H7 (cell line): ENCODE data around the gene SETBP1. TPM values are rescaled to one million over a fixed set of nuclear protein-coding genes. Genes with fewer than 3 reads are reported as not detected.

ENCODE experiments used
- DNase-seq: peaks from one replicate; pipeline ENCODE4 v3.0.0; 2012
- H3K27me3 ChIP-seq: 2 replicates; pipeline ENCODE4 v1.6.0; 2011; ENCODE audit warnings: mild to moderate bottlenecking, low read length; ENCODE audit not compliant: control insufficient read depth, insufficient read depth
- H3K36me3 ChIP-seq: replicated peaks from 2 replicates; pipeline ENCODE4 v1.5.1; 2011; ENCODE audit warnings: low read length; ENCODE audit not compliant: control insufficient read depth, insufficient read depth
- H3K4me3 ChIP-seq: 2 replicates; pipeline ENCODE4 v1.5.1; 2011; ENCODE audit warnings: low read depth, mild to moderate bottlenecking, control low read depth, low read length, moderate library complexity; ENCODE audit not compliant: insufficient read depth
- total RNA-seq: library from RNA; depleted of rRNA; stranded (reverse); fragments of >200 nt; shearing (Covaris generic); gene quantifications from 2 replicates; pipeline ENCODE4 v1.2.3, GENCODE V29; 2014

The SETBP1 gene
- total RNA-seq, 1 experiment from 2014 or later = 1.8 TPM

DNA sequence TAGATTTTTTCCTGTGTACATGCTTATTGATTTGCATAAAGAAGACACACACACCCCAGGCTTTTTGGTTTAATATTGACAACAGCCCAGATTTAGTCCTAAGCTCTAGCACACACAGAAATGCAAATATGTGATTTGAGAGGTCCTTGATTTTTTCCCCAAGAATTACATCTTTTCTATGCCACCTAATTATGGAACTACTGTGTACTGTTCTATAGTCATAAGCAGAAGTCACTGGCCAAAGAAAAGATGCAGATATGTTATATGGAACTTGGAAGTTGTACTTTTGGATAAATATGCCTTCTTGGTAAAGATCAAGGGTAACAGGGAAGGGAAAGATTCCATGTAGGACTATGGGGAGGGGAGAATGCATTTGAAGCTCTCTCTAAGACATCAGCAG is 105.6 kb downstream of the SETBP1 start:
- Histone ChIP-seq H3K27me3 (no peaks in the 10 kb centered on the region), H3K4me3 (no peak overlapping the region), H3K36me3 (no peaks in the 10 kb centered on the region)
- DNase-seq = no peak

DNA sequence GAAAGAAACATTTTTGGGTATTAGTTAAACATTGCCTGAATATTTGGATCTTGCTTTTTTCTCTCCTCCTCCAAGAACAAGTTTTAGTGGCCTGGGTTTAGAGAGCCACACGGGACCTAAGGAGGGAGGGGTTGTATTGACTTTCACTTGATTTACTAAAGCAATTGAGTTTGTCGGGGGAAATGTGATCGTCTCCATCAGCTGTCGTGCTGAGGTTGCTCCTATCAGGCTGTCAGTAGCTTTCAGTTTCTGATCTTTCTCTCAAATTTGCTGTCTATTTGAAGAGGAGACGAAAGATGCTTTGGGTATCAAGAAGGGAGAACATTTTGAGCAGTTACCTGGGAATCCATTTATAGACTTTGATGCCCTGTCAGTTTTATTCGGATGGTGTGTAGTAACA is 106.0 kb downstream of the SETBP1 start:
- Histone ChIP-seq H3K36me3 (no peaks in the 10 kb centered on the region), H3K4me3 (no peak overlapping the region), H3K27me3 (no peaks in the 10 kb centered on the region)
- no peak for DNase-seq

DNA sequence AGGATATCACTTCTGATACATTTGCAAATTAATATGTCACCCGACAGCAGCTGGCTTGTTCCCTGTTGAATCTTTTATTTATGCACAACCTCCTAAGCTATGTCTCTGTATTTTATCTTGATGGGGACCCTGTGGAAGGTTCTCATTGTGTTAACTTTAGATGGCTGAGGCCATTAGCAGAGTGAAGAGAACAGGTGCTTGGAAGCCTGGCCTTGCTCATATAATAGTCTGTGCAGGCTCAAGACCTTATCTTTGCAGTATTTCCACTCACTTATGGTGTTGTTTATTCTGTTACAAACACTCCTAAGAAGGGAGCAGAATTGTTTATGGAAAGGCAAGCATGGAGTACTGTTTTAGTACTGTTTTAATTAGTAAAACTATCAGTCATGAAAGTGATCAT is 107.6 kb downstream of the SETBP1 start:
- H3K4me3 ChIP-seq = no peak overlapping the region
- H3K36me3 ChIP-seq = no peaks in the 10 kb centered on the region
- H3K27me3 ChIP-seq = no peaks in the 10 kb centered on the region
- no peak for DNase-seq

DNA sequence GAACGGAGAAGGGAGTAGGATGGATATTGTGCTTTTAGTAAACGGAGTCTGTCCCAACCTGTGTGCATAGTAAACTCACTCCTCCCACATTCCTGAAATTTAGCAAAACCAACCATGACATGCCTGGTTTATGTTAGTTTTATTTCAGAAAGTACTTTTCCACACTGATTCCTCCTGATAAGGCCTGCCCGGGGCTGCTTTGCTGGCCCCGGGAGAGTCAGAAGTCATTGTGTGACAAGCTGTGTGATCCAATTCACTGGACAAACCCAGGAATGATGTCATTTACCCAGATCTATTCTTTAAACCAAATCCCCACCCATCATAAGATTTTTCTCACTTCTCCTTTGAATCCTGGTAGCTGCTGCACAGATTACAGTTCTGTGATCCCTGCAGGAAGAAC is 109.0 kb downstream of the SETBP1 start:
- H3K4me3 ChIP-seq = no peak overlapping the region
- no peaks in the 10 kb centered on the region for H3K36me3 ChIP-seq
- DNase-seq = no peak
- no peaks in the 10 kb centered on the region for H3K27me3 ChIP-seq

DNA sequence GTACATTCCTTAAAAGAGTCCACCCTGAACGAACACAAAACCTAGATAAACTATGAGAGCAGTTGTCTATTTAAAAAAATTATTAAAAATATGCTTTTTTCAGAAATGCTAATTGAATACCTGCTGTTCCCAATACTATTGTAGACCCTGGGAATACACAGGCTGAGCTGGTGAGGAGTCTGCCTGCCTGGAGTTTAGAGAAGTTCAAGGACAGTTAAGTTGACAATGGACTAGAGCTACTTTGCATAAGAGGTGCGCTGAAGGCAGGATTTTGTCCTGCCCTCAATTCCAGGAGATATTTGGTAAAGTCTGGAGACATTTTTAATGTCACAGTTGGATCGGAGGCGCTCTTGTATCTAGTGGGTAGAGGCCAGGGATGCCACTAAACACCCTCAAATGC is 110.2 kb downstream of the SETBP1 start:
- no peaks in the 10 kb centered on the region for H3K36me3 ChIP-seq
- no peak for DNase-seq
- no peaks in the 10 kb centered on the region for H3K27me3 ChIP-seq
- H3K4me3 ChIP-seq = no peak overlapping the region

DNA sequence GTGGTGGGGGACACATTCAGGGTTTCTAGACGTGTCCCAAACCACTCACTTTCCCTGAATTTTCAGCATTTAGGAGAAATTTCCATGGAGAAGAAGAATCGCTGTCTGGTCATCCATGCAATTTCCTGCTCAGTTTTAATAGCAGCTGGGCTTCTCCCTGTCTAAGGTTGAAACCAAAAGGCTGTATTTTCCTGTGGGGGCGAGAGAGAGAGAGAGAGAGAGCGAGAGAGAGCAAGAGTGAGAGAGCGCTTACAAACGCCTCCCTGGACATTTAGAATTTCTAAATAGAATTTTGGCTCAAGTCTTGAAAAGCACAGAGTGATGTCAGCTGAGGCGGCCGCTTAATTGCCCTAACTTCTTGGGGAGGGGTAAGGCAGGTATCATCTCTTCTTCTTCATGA is 110.8 kb downstream of the SETBP1 start:
- no peak for DNase-seq
- Histone ChIP-seq H3K27me3 (no peaks in the 10 kb centered on the region), H3K36me3 (no peaks in the 10 kb centered on the region), H3K4me3 (no peak overlapping the region)

DNA sequence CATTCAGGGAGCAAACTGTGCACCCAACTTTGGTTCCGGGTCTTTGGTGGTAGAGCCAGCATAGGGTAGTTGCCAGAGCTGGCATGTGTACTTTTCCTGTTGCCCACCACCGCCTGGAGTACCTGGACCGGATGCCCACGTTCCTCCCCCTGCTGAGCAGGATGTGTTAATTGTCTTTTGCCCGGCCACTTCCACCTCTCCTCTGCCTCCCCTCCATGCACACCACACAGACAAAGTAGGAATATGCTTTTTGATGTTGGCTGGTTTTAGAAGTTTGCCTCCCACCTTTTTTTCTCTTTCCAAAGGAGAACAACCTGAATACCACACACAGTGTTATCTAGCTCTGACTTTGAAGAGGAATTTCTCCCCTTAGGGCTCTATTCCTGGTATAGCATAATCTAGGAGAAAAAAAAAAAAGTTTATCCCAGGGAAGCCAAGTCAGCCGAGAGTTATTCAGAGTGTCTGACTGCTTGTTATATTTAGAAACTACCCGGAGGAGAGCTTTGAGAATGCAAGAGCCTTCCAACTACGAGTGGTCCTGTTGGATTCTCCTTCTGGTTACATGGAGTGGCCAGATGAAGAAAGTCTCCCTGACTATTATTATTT is 111.9 kb downstream of the SETBP1 start:
- no peak for DNase-seq
- H3K4me3 ChIP-seq = no peak overlapping the region
- no peaks in the 10 kb centered on the region for H3K36me3 ChIP-seq
- no peaks in the 10 kb centered on the region for H3K27me3 ChIP-seq

DNA sequence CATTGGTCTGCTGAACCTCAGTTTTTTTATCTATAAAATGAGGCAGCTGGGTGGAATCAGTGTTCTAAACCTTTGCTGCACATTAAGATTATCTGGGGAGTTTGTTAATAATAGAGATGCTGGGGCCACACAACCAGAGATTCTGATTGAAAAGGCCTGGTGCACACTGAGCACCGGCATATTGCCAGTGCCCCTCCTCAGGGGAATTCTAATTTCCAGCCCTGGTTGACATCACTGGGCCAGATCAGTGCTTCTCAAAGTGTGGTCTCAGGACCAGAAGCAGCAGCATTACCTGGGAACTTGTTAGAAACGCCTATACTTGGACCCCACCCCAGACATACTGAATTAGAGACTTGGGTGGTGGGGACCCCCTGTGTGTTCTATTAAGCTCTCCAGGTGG is 112.5 kb downstream of the SETBP1 start:
- H3K36me3 ChIP-seq = no peaks in the 10 kb centered on the region
- no peaks in the 10 kb centered on the region for H3K27me3 ChIP-seq
- no peak for DNase-seq
- H3K4me3 ChIP-seq = no peak overlapping the region

DNA sequence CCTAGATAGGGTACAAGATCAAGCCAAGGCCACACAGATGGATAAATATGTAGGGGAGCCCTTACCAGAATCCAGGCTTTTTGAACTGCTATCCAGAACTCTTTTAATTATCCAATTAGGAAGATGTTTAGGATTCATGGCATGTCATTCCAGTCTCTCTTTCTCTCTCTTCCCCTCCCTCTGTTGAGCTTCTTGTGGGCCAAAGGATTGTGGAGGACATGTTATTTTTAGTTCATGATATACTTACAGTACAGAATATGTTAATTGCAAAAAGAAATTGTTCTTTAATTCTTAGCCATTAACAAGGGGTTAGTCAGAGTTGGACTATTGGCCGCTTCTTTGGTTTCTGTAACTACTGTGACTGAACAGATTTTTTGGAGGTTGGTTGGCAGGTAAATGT is 113.0 kb downstream of the SETBP1 start:
- no peak for DNase-seq
- Histone ChIP-seq H3K36me3 (no peaks in the 10 kb centered on the region), H3K4me3 (no peak overlapping the region), H3K27me3 (no peaks in the 10 kb centered on the region)

DNA sequence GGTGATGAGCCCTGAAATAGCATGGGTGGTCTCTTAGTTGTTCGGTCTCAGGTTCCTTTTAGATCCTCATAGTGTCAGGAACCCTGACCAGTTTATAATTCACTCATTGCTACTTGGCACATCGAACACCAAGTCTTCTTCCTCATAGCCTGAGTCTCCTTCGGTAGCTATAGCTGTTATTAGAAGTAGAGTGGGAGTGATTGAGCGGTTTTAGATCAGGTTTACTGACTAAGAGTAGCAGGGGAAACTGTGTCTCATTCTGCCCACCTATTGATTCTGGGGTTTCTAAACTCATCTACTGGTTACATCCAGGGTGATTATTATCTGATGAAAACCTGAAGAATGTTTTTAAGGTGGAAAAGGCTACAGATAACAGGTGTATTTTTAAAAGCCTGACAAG is 114.6 kb downstream of the SETBP1 start:
- Histone ChIP-seq H3K27me3 (no peaks in the 10 kb centered on the region), H3K4me3 (no peak overlapping the region), H3K36me3 (no peaks in the 10 kb centered on the region)
- no peak for DNase-seq

DNA sequence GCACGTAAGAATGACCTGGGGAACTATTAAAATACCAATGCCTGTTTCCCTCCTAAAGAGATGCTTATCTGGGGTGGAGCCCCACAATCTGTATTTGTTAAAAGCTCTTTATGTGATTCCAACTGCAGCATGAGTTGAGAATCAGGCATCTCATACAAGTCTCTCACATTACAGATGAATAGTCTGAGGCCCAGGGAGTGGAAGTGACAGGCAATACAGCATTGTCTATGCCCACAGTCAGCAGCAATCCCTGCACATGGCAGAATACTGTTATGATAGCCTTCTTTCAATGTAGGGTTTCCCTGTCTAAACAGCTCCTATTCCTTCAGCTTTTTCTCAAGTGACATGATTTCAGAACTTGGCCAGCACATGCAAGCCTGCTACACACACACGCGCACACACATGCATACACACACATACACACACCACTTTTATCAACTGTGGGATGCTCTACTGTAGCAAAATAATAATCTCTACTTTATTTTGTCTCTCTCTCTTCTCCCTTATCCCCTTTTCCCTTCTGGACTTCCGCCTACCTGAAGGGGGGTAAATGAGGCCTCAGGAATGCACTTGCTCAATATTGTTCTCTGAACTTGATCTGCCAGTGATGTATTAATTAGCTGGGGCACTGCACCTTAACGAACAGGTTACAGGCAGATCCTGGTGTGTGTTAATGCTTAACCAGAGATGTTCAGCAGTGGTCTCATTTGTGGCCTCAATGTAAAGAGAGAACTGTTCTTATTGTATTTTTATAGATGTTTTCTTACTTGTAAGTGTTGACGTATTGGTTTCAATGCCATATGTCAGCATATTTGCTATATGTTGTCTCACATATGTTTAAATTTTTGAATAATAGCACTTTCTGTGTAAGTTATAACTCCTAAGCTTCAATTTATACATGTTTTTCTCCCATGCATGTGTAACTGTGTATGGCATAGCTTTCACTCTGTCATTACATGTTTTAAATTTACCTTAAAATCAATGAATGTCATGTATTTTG is 116.0 kb downstream of the SETBP1 start:
- H3K36me3 ChIP-seq = no peaks in the 10 kb centered on the region
- H3K4me3 ChIP-seq = no peak overlapping the region
- no peaks in the 10 kb centered on the region for H3K27me3 ChIP-seq
- no peak for DNase-seq

DNA sequence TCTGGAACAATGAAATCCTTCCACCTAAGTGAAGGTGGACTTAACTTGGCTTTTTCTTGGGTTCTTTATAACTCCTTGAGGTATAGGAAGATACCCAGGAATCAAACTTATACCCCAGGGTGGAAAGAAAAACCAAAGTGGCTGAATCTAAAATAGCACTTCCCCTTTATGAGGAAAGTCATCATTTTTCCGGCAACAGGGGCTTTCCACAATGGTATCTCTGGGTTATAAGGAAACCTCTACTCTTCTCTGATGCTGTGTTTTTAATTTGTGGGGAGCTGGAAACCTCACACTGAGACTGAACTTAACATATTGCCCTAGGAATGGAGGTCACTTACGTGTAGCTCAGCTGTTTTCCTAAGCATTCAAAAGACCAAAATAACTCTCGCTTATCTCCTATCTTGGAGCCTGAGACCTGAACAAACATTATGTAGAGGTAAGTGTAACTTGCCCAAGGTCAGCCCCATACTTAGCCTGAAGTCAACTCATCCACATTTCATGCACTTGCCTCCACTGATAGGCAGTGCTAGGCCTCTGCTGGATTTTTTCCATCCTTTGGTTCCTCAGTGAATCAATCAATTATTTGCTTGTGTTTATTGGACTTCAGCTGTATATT is 117.9 kb downstream of the SETBP1 start:
- no peaks in the 10 kb centered on the region for H3K36me3 ChIP-seq
- DNase-seq = no peak
- no peak overlapping the region for H3K4me3 ChIP-seq
- no peaks in the 10 kb centered on the region for H3K27me3 ChIP-seq

DNA sequence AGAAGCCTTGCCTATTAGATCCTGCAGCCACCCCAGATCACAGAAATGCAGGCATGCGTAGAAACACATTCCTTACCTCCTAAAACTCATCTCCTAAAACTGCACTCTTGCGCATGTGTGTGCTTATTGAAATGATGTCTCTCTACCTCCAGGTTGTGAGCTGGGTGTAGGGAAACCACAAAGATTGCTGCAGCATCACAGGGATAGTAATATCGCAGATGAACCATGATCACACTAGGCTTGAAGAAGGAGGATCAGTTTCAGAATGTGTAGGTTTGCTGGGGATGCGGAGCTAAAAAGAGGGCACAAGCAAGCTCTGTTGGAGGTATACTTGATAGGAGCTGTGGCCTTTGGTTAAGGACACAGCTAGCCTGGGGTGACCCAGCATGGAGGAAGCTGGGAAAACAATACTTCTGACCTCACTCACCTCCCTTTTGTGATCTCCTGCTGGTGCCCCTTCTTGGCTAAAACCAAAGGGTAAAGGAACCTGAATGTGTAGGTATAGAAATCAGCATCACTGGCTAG is 118.8 kb downstream of the SETBP1 start:
- Histone ChIP-seq H3K36me3 (no peaks in the 10 kb centered on the region), H3K27me3 (no peaks in the 10 kb centered on the region), H3K4me3 (no peak overlapping the region)
- DNase-seq = no peak

DNA sequence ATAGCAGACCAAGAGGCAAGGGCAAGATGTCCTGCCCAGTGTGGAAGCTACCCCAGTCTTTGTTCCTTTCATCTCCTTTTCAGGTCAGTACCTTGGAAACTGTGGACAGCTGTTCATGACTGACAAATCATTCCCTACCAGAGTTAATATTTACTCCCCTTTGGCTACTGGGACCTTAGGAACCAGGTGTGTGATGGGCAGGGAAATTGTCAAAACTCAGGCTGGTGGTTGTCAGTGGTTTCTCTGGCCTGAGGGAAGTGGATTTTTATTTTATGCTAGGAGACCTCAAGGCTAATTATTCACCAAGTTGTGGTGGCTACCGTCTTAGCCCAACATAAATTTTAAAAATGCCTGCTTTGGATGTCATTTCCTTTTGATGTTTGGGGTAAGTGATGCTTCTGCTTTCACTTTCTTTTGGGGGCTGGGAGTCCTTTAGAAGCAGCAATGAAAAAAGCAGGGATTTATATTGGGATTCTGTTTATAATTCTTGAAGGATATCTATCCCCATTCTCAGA is 119.3 kb downstream of the SETBP1 start:
- Histone ChIP-seq H3K4me3 (no peak overlapping the region), H3K36me3 (no peaks in the 10 kb centered on the region), H3K27me3 (no peaks in the 10 kb centered on the region)
- DNase-seq = no peak
